Dermis blood vessel endothelial cell (primary cell): ENCODE data around the gene EHD3. TPM values are rescaled to one million over a fixed set of nuclear protein-coding genes. Genes with fewer than 3 reads are reported as not detected.

ENCODE experiments used
- DNase-seq: peaks from one replicate; pipeline ENCODE4 v3.0.0; 2010
- total RNA-seq: library from RNA; depleted of rRNA; stranded (reverse); fragments of >200 nt; gene quantifications from 2 replicates; pipeline ENCODE4 v1.2.3, GENCODE V29; 2014

Gene EHD3
- total RNA-seq, 1 donor from 2014 or later = 6.0 TPM

GRCh38 chr2:31237348-31238017 is 3.5 kb downstream of the EHD3 start:
- no peak for DNase-seq

GRCh38 chr2:31238126-31238905 is 4.4 kb downstream of the EHD3 start:
- no peak for DNase-seq

- DNase-seq = no peak
Measured at GRCh38 chr2:31238906-31239592, 5.1 kb downstream of the EHD3 start.

- no peak for DNase-seq
Measured at GRCh38 chr2:31239593-31240177, 5.7 kb downstream of the EHD3 start.

GRCh38 chr2:31240381-31241365 is 6.7 kb downstream of the EHD3 start:
- no peak for DNase-seq

GRCh38 chr2:31241625-31242270 is 7.8 kb downstream of the EHD3 start:
- DNase-seq = no peak

- no peak for DNase-seq
Measured at GRCh38 chr2:31243053-31243452, 9.1 kb downstream of the EHD3 start.

- DNase-seq = no peak
Measured at GRCh38 chr2:31244101-31244500, 10.1 kb downstream of the EHD3 start.

GRCh38 chr2:31246184-31246852 is 12.4 kb downstream of the EHD3 start:
- no peak for DNase-seq

GRCh38 chr2:31247711-31248110 is 13.8 kb downstream of the EHD3 start:
- DNase-seq = no peak

- no peak for DNase-seq
Measured at GRCh38 chr2:31248139-31248538, 14.2 kb downstream of the EHD3 start.

- no peak for DNase-seq
Measured at GRCh38 chr2:31249009-31249690, 15.2 kb downstream of the EHD3 start.

- DNase-seq = no peak
Measured at GRCh38 chr2:31251018-31251417, 17.1 kb downstream of the EHD3 start.

GRCh38 chr2:31251851-31252250 is 17.9 kb downstream of the EHD3 start:
- DNase-seq = no peak

GRCh38 chr2:31253356-31254131 is 19.6 kb downstream of the EHD3 start:
- DNase-seq = no peak

- DNase-seq = no peak
Measured at GRCh38 chr2:31254237-31255203, 20.6 kb downstream of the EHD3 start.

GRCh38 chr2:31255911-31256571 is 22.1 kb downstream of the EHD3 start:
- no peak for DNase-seq
